ENCODE data around the gene MAGI3. TPM values are rescaled to one million over a fixed set of nuclear protein-coding genes. Genes with fewer than 3 reads are reported as not detected.
A peak's percentile ranks its signal among the peaks of the same experiment; 100 is the strongest.
"Not testable (repeated sequence)": the region's sequence is repeated elsewhere in the genome, so short reads cannot be mapped to it uniquely, and the experiment has no call there.

The MAGI3 gene
- polyA plus RNA-seq, 2 of the 4 experiments (the other 2 are of a cell fraction), result 3.8 to 7.9 TPM

- H3K4me3 ChIP-seq, result no peak overlapping the region
- TF ChIP-seq POLR2A (IDR thresholded peaks at IDR 0.05; ENCODE audit: low read length) (no peak), BCL3 (IDR thresholded peaks at IDR 0.05) (no peak), CBX2 (IDR thresholded peaks at IDR 0.05; ENCODE audit: borderline replicate concordance, low read depth) (no peak), HOXB5 (CRISPR knock-in tag; IDR thresholded peaks at IDR 0.05) (no peak), RFX5 (IDR thresholded peaks at IDR 0.05) (no peak), KDM5A (IDR thresholded peaks at IDR 0.05) (no peak), CEBPB (IDR thresholded peaks at IDR 0.05) (no peak), GATA3 (IDR thresholded peaks at IDR 0.05; ENCODE audit: borderline replicate concordance) (no peak), BHLHE40 (IDR thresholded peaks at IDR 0.05; ENCODE audit: low read depth, low read length) (no peak), JUN (IDR thresholded peaks at IDR 0.05) (no peak), RNF2 (IDR thresholded peaks at IDR 0.05; ENCODE audit: borderline replicate concordance, low read depth) (no peak), NFE2L2 (conservative IDR thresholded peaks at IDR 0.05; ENCODE audit: low read length) (no peak), MAZ (IDR thresholded peaks at IDR 0.05; ENCODE audit: borderline replicate concordance, low read depth, low read length) (no peak), HOXB13 (CRISPR knock-in tag; IDR thresholded peaks at IDR 0.05; ENCODE audit: low read depth) (no peak), NPAS2 (CRISPR knock-in tag; IDR thresholded peaks at IDR 0.05; ENCODE audit: borderline replicate concordance) (no peak), MAX (IDR thresholded peaks at IDR 0.05) (no peak), KDM1A (IDR thresholded peaks at IDR 0.05; ENCODE audit: low read depth) (no peak)
- no peaks in the 10 kb centered on the region for H3K4me1 ChIP-seq
- no peak overlapping the region for H3K4me2 ChIP-seq
- POLR2A ChIA-PET, result no interaction called here
- no CpG with 5 or more reads among the region's 2 CpGs for whole genome bisulfite sequencing (ENCODE audit: missing lambda C conversion rate)
- no peak for ATAC-seq
- CTCF ChIA-PET, result interaction anchor here (1.0 kb wide), 1 partner anchor 34 kb away, joined by 3 read pairs; no protein-coding TSS in a partner anchor
- no peak overlapping the region for H3K27ac ChIP-seq
- no peak for DNase-seq (ENCODE audit: low read depth in 1 of 2, low spot score in 1 of 2)
- no peaks in the 10 kb centered on the region for H3K9me3 ChIP-seq
- no peak for FAIRE-seq
These were observed 166.9 kb downstream of the MAGI3 start for GRCh38 chr1:113557187-113557586.

GRCh38 chr1:113565621-113566020 is 175.3 kb downstream of the MAGI3 start:
- TF ChIP-seq SREBF2 (IDR thresholded peaks at IDR 0.05) (no peak), POLR2A (IDR thresholded peaks at IDR 0.05; ENCODE audit: low read length) (no peak)
- ATAC-seq (no peak), DNase-seq (ENCODE audit: low read depth in 1 of 2, low spot score in 1 of 2) (no peak), FAIRE-seq (no peak)
- ChIA-PET POLR2A (no interaction called here), CTCF (no interaction called here)
- Histone ChIP-seq H3K4me3 (no peak overlapping the region), H3K4me1 (no peaks in the 10 kb centered on the region), H3K4me2 (no peak overlapping the region), H3K27ac (no peak overlapping the region), H3K9me3 (peaks cover 5% of the 10 kb centered on the region; the same call in 1 of the 3 replicates)

GRCh38 chr1:113567427-113567826 is 177.1 kb downstream of the MAGI3 start:
- TF ChIP-seq BCL3 (IDR thresholded peaks at IDR 0.05) (no peak), HES2 (IDR thresholded peaks at IDR 0.05) (no peak), SMC3 (IDR thresholded peaks at IDR 0.05) (no peak), E2F6 (IDR thresholded peaks at IDR 0.05; ENCODE audit: borderline replicate concordance, low read depth) (no peak), FOSL2 (IDR thresholded peaks at IDR 0.05) (no peak), FOSL2 (CRISPR knock-in tag; IDR thresholded peaks at IDR 0.05) (no peak), HOXB5 (CRISPR knock-in tag; IDR thresholded peaks at IDR 0.05) (no peak), ESRRA (IDR thresholded peaks at IDR 0.05; ENCODE audit: borderline replicate concordance, low read length) (no peak), RARB (CRISPR knock-in tag; IDR thresholded peaks at IDR 0.05) (no peak), SREBF2 (IDR thresholded peaks at IDR 0.05) (no peak), TFCP2L1 (CRISPR knock-in tag; IDR thresholded peaks at IDR 0.05) (no peak), ZFP36 (IDR thresholded peaks at IDR 0.05; ENCODE audit: borderline replicate concordance, partially characterized antibody) (no peak), KDM5A (IDR thresholded peaks at IDR 0.05) (no peak), RCOR1 (IDR thresholded peaks at IDR 0.05; ENCODE audit: low read depth, low read length) (no peak), KDM1A (IDR thresholded peaks at IDR 0.05; ENCODE audit: low read depth) (no peak), NPAS2 (CRISPR knock-in tag; IDR thresholded peaks at IDR 0.05; ENCODE audit: borderline replicate concordance) (no peak), PHF8 (IDR thresholded peaks at IDR 0.05; ENCODE audit: borderline replicate concordance, low read depth) (no peak)
- FAIRE-seq, result no peak
- CTCF ChIA-PET, result no interaction called here

GRCh38 chr1:113575744-113576260 is 185.5 kb downstream of the MAGI3 start:
- H3K4me3 ChIP-seq; H3K27ac ChIP-seq; H3K9me3 ChIP-seq; ATAC-seq; H3K4me1 ChIP-seq; DNase-seq (ENCODE audit: low read depth in 1 of 2, low spot score in 1 of 2); H3K4me2 ChIP-seq; POLR2A ChIA-PET; FAIRE-seq: not testable (repeated sequence)
- CTCF ChIA-PET, result interaction anchor here (0.6 kb wide), 1 partner anchor 27 kb away, joined by 3 read pairs; no protein-coding TSS in a partner anchor
- WGBS (ENCODE audit: missing lambda C conversion rate), result 100% methylated on average over 4 of the region's 6 CpGs

More at GRCh38 chr1:113567427-113567826, 177.1 kb downstream of the MAGI3 start:
- Histone ChIP-seq H3K9me3 (peaks cover 5% of the 10 kb centered on the region; the same call in 1 of the 3 replicates), H3K27ac (no peak overlapping the region), H3K4me1 (no peaks in the 10 kb centered on the region), H3K4me3 (no peak overlapping the region), H3K4me2 (no peak overlapping the region)
- POLR2A ChIA-PET, result no interaction called here
- ATAC-seq (no peak), DNase-seq (ENCODE audit: low read depth in 1 of 2, low spot score in 1 of 2) (peak in 1 of 2 experiments; percentile 4)

Data from A549 (cell line).